Stimulated activated CD4-positive, alpha-beta T cell treated with anti-CD3 and anti-CD28 coated beads, Interleukin-4, amount 100 ng/mL, for 48 hours (primary cell): ENCODE results near the gene HMOX1.
"Not testable (repeated sequence)": the region's sequence is repeated elsewhere in the genome, so short reads cannot be mapped to it uniquely, and the experiment has no call there.

Experiments used
- DNase-seq, 2 donors: peaks; one replicate each; pipeline ENCODE4 v3.0.0-alpha.2; 2020; ENCODE audit warnings: low read depth in 2 of 2

The HMOX1 gene

DNA sequence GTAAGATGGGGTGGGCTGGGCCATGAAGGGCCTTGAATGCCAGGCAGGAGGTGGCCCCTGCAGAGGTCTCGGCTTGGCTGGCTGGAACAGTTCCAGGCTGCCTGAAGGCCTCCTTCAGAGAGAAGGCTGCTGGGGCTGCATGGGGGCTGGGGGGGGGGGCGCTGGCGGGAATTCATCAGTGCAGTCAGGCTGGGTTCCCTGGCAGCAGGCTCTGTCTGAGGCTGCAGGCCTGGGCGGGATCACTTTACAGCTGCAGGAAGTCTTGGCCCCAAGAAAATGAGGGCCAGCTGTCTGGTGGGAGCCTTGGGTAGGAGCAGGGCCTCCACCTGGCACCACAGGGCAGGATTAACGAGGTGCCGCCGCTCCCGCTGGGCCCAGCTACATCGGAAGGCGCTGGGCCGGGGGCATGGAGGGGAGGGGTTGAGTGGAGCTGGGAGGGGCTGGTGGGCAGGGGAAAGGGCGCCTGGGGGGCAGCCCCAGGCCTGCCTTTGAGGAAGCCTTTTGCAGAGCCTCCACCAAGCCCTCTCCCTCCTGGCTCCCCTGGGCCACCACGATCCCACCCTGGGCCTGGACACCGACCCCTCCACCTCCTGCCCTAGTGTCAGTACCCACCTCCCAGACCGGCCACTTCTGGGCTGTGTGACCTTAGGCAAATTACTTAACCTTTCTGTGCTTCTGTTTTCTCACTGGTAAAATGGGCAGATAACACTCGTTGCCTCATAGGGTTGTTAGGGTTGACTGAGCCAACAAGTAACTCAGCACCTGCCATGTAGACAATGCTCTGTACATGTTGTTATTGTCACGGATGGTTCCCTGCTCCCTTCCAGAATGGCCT, 31.0 kb upstream of the HMOX1 start:
- no peak for DNase-seq

GRCh38 chr22:35350539-35351503, 30.1 kb upstream of the HMOX1 start:
- peak; percentile 77 to 87 for DNase-seq

DNA sequence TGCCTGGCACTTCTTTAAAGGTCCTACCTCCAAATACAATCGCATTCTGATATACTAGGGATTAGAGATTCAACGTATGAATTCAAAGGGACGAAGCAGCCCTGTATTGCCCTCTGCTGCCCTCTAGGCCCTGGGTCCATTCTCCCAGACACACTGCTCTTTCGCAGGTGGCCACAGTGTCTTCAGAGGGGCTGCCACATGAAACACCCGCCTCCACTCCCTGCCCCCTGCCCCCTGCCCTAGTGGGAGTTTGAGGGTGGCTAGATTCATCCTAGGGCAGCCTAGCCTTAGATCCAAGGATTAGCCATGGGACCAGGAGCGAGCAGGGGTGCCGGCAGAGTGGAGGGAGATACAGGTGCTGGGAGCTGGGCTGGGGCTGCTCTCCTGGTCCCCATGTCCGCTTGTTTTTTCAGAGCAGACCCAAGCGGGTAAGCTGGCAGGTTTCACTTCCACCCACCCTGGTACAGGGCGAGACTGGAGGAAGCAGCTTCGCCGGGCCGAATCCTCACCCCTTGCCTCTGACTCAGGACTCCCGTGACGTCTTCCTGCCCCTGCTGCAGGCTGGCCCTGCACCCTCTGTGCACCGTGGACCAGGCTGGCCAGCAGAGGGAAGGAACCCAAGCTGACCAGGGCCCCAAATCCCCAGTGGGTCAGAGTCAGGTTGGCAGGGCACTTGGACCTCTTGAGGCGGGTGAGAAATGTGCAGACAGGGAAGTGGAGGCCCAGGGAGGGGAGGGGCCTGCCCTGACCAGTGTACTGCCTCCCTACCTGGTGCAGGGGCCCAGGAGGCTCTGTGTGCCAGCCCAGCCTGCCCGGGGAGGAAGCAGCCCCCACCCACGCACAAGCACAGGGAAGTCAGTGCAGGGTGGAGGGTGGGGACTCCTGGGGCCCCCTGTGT, 28.4 kb upstream of the HMOX1 start:
- peak; percentile 52 to 59 for DNase-seq

GRCh38 chr22:35353318-35353717, 27.6 kb upstream of the HMOX1 start:
- no peak for DNase-seq

DNA sequence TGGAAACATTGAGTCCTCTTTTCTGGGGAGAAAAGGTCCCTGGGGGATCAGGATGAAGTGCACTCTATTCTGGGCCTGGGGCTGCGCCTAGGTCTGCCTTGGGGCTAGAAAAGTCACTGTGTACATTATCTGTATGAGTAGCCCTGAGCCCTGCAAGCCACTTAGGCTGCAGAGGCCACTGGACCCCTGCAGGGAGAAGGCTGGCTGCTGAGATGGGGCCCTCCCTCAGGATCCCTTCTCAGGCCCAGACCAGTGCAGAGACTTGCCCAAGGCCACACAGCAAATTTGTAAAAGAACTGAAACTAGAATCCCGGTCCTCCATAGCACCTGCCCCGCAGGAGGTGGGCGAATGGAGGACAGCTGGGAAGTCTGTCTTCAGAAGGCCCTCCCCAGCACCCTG, 26.8 kb upstream of the HMOX1 start:
- no peak for DNase-seq

GRCh38 chr22:35357883-35358621, 22.8 kb upstream of the HMOX1 start:
- DNase-seq, result no peak

GRCh38 chr22:35359380-35360065, 21.4 kb upstream of the HMOX1 start:
- DNase-seq, result no peak

- no peak for DNase-seq
Observed at GRCh38 chr22:35361001-35361558, 19.8 kb upstream of the HMOX1 start.

- no peak for DNase-seq
Observed at GRCh38 chr22:35363566-35364086, 17.3 kb upstream of the HMOX1 start.

DNA sequence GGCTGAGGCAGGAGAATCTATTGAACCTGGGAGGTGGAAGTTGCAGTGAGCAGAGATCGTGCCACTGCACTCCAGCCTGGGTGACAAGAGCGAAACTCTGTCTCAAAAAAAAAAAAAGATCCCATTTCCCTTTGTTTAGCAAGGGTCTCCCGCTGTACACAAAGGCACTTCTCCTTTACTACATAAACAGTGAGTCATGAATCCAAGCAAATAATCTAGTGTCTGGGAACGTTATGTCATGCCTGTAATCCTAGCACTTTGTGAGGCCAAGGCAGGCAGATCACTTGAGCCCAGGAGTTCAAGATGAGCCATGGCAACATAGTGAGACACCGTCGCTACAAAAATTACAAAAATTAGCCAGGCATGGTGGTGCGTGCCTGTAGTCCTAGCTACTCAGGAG, 16.7 kb upstream of the HMOX1 start:
- not testable (repeated sequence) for DNase-seq

DNA sequence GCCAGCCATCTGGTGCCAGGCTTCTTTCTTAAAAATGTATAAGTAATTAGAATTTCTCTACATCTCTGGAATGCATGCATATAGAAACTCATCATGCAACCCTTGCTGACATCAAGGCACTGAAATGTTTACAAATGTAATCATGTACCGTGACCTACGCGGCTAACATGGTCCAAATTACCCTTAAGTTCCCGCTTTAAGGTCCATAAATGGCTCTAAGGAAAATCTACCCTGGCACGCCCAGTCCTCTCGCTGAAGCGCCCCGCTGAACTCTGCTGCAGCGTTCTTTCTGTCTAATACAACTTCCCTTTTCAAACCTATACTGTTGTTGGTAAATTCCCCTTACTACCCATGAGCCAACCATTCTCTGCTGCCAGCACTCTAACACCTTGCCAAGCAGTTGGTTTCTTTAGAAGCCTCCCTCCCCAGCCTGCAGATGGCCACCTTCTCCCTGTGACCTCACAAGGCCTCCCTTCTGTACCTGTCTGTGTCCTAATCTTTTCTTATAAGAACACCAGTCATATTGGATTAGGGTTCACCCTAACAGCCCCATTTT, 13.5 kb upstream of the HMOX1 start:
- no peak for DNase-seq

DNA sequence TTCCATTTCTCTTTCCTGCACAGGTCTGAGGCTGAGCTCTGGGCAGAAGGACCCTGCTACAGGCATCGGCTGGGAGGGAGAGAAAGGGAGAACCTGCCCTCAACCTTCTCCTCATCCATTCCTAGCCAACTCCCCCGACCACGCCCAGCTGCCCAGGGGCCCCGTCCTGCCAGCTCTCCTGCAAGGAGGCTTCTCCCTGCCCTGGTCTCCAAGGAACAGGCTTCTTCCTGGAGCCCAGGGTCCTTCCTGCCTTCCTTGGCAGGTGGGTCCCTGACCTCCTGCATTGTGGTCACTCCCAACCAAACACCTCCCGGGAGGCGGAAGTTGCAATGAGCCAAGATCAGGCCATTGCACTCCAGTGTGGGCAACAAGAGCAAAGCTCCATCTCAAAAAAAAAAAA, 12.5 kb upstream of the HMOX1 start:
- DNase-seq, result no peak

GRCh38 chr22:35369996-35370395, 10.9 kb upstream of the HMOX1 start:
- DNase-seq, result no peak

DNA sequence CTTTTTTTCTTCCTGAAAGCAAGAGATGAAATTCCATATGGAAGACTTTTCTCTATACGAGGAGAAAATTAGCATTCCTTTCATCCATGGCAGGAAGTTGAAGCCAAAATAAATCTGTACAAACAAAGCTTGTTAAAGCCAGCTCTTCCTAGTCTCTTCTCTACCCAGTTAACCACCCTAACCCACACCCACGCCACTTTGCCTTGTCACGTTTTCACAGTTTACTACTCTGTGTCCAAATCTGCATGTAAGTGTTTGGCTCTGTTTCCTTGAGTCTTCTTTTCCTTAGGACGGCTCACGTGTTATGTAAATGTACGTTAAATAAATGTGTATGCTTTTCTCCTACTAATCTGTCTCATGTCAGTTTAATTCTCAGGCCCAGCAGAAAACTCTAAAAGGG, 7.1 kb upstream of the HMOX1 start:
- DNase-seq, result no peak

DNA sequence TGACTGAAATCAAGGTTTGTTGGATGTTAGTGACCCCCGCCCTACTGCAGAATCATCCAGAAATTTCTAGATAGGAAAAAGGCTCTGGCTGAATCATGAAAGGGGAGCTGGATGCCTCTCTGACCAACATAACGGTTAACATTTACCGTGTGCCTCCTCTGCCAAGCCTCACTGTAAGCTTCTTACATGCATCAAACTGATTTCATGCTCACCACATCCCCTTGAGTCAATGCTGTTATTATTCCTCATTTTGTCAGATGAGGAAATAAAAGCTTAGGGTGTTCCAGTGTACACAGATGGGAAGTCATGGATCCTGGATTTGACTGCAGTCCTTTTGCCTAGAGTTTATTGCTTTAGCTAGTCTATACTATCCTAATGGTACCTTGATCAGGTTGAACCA, 5.9 kb upstream of the HMOX1 start:
- DNase-seq, result no peak

GRCh38 chr22:35375526-35375925, 5.4 kb upstream of the HMOX1 start:
- no peak for DNase-seq

GRCh38 chr22:35376728-35377472, 4.0 kb upstream of the HMOX1 start:
- no peak for DNase-seq

DNA sequence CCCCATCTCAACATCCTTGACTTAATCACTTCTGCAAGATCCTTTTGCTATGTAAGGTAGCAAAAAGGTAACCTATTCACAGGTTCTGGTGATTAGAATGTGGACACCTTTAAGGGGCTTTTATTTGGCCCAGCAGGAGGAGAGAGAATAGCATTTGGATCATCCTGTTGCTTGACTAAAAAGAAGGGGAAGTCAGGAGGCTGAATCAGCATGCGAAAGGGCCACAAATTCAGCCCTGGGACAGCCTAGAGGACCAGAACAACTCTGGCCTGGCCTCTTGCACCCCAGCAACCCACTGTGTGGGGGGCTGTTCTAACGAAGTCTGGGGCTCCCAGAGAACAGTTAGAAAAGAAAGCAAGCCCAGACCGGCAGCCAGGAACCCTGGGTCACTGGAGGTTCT, 3.2 kb upstream of the HMOX1 start:
- DNase-seq, result no peak

- DNase-seq, result no peak
Observed at GRCh38 chr22:35378621-35379020, 2.3 kb upstream of the HMOX1 start.
